T-helper 1 cell treated with Interleukin-12 subunit alpha and Interleukin-12 subunit beta and Interleukin-4 antibody, amounts not matched to agents 30 ng/mL and 1 ng/mL, for 36 hours (primary cell): Measurements from ENCODE around the gene MOB1B. TPM values are rescaled to one million over a fixed set of nuclear protein-coding genes. Genes with fewer than 3 reads are reported as not detected.

ENCODE experiments used
- intact Hi-C: fragments of 100-400 bp; cut with micrococcal nuclease; formaldehyde crosslinking; loops from one replicate; pipeline ENCODE4 v1.15.1; 2024
- total RNA-seq: library from RNA; stranded (reverse); gene quantifications from 2 replicates; pipeline ENCODE4 v1.2.3, GENCODE V29; 2022

Gene MOB1B
- total RNA-seq, 1 donor from 2014 or later: 20.2 TPM

- intact Hi-C loops: no loop called here
Observed at GRCh38 chr4:70914000-70914399, 11.8 kb downstream of the MOB1B start.

DNA sequence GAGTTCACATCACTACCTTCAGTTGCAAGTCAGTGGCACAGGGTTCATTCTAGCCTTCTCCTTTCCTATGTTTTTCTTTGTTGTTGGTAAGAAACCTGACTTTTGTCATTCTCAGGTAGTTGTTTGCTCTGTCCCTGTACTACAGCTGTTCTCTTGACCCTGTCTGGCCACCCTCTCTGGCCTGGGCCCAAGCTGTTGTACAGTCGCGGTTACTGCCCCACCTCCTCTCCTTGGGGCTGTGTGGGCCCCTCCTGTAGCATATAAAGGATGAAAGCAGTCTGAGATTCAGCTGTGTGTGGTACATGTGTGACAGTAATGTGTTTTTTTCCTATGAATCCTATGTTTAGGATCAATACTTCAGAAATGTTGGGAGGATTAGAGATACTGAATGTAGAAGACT is 12.5 kb downstream of the MOB1B start:
- intact Hi-C loops: no loop called here

GRCh38 chr4:70915036-70915815 is 13.1 kb downstream of the MOB1B start:
- intact Hi-C loops: no loop called here

DNA sequence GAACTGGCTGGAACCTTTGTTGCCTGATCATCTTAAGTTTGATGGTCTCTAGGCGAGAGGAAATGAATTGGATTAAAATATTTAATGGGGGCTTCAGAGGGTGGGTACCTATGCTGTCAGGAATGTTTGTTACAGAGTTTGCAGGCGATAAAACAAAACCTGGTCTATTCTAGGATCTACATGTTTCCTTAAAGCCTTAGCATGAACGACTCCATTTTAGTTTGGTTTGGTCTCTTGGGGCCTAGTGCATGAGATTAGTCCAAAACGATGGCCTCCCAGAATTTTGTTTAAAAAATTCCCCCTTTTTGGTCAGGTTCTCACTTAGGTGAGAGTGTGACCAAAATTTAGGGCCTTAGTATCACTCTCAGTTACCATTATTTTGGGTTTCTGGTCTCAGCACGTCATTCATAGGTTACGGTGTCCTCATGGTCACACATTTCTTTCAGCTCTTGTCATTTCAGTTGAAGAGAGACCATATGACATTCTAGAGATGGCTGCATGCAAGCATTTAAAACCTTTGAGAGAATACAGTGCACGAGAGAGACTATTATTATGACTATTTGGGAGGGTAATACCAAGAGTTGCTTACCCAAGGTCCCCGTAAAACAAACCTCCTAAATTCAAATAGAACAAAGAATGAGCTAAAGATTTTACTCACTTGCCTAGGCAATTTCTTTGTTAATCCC is 13.8 kb downstream of the MOB1B start:
- intact Hi-C loops: no loop called here

GRCh38 chr4:70920592-70920991 is 18.4 kb downstream of the MOB1B start:
- intact Hi-C loops: no loop called here

- intact Hi-C loops: no loop called here
Observed at GRCh38 chr4:70925418-70925817, 23.2 kb downstream of the MOB1B start.

GRCh38 chr4:70925899-70926635 is 23.9 kb downstream of the MOB1B start:
- intact Hi-C loops: loop anchor here (2.0 kb wide), 2 partner anchors 23 to 237 kb away; partner anchors contain the start of genes MOB1B and UTP3

DNA sequence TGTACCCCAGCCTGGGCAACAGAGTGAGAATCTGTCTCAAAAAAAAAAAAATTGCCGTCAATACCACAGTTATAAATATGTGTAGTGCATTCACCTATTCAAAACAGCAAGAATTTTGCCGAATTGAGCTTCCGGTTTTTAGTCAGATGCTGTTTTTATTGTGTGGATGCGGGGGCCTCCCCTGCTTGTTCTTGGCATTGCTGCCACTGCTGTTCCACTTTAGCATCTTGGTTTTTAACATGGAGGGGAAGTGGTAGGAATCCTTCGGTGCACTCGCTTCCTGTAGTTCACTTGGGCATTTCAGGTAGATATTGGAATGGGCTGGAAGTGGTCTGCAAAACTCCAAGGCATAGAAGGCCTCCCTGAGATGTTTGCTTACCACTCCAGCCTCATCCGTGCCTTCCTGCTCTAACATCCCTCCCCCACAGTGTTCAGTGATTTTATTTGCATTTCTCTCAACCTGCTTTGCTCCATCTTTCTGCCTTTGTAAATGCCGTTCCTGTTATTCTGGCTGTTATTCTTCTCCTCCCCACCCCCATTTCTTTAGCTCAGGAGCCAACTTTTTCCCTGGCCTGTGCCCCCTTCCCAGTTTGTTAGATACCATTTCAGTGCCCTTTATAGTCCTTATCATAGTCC is 25.5 kb downstream of the MOB1B start:
- intact Hi-C loops: loop anchor here (1.0 to 2.0 kb wide), 4 partner anchors 9 to 239 kb away; partner anchors contain the start of genes GRSF1, MOB1B and UTP3

DNA sequence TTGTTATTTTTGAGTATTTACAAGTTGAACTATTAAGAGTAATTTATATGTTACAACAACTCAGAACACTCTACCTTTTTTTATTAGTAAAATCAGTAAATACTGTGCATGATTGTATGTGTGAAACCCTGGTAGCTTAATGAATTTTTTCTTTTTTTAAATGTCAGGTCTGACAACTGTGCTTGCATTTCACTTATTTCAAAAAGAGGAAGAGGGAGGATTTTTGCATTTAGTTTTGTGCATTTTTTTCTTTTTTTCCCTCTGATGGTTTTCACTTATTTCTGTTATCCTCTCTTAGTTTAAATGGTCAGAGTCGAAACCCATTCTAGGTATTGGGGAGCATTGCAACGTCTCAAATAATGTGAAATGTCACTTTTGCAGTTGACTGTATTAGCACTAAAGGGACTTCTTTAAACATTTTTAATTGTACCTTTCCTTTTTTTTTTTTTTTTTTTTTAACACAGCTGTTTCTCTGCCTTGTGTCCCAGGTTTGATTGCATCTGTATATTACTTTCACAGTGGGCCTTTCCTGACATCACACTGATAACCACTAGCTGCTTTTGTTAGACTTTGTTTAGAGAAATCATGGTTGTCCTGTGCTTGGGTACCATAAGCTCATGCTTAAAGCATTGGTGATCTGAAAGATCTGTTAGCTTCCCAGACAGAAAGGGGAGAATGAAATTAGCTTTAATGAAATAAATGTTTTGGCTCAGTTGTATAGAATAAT is 28.5 kb downstream of the MOB1B start:
- intact Hi-C loops: no loop called here

DNA sequence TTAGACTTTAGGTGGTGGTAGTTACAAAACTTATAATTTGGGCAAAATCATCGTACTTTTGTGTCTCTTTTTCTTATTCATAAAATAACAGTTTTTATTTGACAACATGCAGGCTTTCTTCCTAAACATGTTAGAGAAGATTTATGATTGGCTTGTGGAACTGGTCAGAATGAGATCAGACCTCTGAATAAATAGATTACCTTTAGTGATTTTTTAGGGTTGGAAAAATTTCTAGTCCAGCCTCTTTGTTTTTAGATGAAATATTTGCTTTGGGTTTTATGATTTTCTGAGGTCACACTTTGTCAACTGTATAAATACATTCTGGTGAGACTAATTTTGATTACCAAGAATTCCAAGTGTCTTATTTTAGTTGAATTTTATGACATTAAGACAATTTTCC is 29.2 kb downstream of the MOB1B start:
- intact Hi-C loops: no loop called here

DNA sequence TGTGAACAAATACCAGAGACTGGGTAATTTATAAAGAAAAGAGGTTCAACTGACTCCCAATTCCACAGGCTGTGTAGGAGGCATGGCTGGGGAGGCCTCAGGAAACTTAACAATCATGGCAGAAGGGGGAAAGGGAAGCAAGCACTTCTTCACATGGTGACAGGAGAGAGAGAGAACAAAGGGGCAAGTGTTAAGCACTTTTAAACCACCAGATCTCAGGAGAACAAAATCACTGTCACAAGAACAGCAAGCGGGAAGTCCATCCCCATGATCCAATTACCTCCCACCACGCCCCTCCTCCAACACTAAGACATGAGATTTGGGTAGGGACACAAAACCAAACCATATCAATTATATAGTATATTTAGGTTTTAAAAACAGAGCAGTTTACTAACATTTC is 30.8 kb downstream of the MOB1B start:
- intact Hi-C loops: no loop called here

DNA sequence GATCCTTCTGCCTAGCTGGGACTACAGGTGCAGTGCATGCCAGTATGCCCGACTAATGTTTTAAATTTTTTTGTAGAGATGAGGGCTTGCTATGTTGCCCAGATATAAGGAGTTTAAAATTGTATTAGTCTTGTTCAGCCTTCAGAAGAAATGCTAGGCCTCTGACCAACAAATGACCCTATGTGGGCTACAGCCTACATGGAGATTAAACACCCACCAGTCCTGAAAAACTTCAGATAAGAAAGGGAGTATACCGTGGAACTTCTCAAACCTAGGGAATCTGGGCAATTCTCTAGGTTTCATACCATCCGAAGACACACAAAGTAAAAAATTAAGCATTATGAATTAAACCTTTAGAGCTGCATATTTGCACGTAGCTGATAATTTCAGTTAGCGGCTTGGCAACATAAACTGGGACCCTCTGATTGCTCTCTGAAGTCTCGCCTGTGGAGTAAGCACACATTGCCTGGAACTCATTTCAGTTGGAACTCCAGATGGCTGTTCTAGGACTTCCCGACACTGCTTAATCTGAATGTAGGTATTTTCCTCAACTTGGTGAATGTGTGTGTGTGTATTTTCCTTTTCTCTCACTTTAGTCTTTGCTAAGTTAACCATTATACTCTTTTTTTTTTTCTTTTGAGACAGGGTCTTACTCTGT is 33.0 kb downstream of the MOB1B start:
- intact Hi-C loops: no loop called here

- intact Hi-C loops: loop anchor here (1.0 to 2.0 kb wide), 2 partner anchors 9 to 57 kb away; partner anchors contain the start of gene DCK
Observed at GRCh38 chr4:70936200-70936787, 34.1 kb downstream of the MOB1B start.

- intact Hi-C loops: no loop called here
Observed at GRCh38 chr4:70938086-70938485, 35.9 kb downstream of the MOB1B start.

- intact Hi-C loops: no loop called here
Observed at GRCh38 chr4:70940134-70940533, 38.0 kb downstream of the MOB1B start.

DNA sequence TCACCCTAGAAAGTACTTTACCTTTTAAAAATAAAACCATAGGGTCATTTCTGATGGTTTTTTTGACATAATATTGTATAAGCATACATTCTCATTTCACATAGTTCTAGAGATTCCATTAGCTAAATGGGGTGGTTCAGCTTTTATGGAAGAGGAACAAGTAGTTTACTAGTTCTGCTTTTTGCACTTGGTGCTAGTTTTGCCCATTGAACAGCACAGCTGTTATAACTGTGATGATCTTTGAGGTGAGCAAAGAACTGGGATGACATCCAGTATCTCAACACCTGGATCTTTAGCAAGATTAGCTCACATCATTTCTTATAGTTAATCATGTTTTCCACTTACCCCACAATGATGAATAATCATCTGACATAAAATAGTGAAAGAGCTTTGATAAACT is 40.9 kb downstream of the MOB1B start:
- intact Hi-C loops: no loop called here

DNA sequence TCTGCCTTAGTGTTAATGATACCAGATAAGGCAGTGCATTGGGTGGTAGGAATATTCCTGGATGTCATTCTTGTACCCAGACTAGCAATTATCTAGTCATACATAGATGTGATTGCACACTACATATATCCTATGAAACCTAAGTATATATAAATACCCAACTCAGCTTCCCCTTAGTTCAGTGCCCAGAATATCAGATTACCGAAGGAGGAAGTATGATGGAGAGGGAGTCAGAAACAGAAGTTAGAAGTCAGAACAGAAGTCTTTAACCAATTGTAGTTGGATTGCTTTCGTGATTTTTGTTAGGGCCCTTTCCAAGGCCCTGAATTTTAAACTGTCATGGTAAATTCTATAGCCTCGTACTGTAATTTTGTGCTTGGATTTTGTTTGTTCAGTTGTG is 42.9 kb downstream of the MOB1B start:
- intact Hi-C loops: no loop called here

GRCh38 chr4:70945452-70946055 is 43.4 kb downstream of the MOB1B start:
- intact Hi-C loops: no loop called here

GRCh38 chr4:70946939-70947338 is 44.8 kb downstream of the MOB1B start:
- intact Hi-C loops: no loop called here
